ENCODE results near the gene CSHL1.
"Not testable (repeated sequence)": the region's sequence is repeated elsewhere in the genome, so short reads cannot be mapped to it uniquely, and the experiment has no call there.

CSHL1 gene

DNA sequence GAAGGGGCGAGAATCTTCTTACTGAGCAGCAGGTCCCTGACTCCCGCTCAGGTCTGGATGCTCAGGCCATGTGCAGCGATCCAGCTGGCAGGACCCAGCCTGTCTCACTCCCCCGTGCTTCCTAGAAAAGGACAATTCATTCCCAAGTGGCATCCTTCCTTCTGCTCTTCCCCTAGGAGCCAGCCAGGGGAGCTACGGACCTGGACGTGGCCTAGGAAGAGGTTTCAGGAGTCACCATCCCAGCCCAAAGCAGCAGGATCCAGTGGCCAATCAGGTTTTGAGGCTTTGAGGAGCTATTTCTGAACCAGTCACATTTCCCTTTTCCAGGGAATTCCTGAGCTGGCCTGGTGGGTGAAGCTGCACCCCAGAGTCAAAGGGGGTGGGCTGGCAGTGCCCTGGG, 28.8 kb upstream of the CSHL1 start:
- no peak for DNase-seq

DNA sequence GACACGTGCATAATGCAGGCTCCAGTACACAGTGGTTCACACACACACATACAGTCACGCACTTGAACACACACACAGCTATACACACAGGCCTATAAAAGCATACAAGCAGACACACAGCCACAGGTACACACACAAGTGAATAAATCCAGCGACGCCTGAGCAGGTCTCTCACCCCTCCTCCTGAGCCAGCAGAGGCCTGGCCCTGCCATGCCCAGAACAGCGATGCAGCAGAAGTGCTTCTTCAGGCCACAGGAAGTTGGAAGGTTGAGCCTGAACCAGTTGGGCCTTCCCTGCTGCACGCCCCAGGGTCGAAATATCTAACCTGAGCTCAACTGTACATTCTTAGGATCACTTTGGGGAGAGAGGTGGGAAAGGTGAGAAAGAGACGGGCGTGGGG, 28.3 kb upstream of the CSHL1 start:
- DNase-seq: no peak

DNA sequence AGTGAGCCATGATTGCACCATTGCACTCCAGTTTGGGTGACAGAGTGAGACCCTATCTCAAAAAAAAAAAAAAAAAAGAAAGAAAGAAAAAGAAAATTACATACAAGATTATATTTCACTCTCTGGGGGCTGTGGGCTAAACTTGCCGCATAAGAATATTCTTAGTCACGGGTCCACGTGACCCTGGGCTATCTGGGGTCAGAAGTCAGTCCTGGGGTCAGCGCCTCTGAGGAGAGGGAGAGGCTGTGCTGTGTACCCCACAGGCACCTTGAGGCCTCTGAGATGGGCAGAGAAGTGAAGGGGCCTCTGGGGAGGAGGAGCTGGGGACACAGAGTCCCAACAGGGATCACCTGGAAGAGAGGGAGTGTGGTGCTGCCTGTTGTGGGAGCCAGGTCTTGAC, 26.9 kb upstream of the CSHL1 start:
- DNase-seq: no peak

DNA sequence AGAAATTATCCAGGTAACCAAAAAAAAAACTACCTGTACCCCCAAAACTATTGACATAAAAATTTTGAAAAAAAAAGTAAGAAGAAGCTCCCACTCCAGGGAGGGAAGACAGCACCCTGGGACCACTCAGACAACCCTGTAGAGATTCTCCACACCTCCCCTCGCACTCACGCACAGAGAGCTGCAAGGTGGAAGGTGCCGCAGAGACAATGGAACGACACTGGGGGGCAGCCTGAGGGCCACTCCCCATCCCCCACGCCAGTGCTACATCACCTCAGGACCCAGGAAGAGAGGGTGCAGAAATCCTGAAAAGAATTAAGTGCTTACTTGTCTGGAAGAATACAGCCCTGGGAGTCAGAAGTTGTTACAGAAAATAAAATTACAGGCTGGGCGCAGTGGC, 26.3 kb upstream of the CSHL1 start:
- DNase-seq: no peak

DNA sequence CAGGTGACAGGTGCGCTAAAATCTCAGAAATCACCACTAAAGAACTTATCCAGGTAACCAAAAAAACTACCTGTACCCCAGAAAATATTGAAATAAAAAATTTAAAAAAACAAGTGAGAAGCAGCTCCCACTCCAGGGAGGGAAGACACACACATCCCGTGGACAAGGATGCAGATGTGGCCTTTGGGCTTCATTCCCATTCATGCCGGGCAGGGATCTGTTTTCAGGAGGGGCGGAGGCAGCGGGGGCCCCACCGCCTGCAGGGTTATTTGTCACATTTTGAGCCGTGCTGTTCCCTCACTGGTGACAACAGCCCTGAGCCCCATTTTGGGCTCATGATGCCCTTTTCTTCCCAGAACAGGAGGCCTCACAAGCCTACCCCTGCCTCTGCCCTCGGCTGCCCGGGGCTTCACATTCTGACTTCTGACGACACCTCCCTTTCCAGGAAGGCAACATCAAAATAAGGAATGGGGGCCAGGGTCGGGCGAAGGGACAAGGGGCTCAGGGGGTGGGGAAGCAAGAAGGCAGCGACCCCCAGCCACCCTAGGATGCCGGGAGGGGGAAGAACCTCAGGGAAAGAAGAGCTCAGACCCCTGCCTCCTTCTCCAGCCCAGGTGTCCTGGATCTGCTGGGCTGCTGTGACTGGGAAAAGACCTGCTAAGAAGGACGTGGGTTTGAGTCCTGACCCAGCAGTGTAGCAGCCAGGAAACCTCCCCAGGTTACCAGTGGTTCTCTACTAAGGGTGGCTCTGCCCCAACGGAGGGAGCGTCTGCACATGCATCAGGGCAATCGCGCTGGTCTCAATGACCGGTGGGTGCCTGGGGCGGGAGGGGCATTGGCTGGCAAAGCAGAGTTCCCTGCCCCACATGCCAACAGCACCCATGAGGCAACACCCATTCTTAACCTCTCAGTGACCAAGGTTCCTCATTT, 23.4 kb upstream of the CSHL1 start:
- no peak for DNase-seq

DNA sequence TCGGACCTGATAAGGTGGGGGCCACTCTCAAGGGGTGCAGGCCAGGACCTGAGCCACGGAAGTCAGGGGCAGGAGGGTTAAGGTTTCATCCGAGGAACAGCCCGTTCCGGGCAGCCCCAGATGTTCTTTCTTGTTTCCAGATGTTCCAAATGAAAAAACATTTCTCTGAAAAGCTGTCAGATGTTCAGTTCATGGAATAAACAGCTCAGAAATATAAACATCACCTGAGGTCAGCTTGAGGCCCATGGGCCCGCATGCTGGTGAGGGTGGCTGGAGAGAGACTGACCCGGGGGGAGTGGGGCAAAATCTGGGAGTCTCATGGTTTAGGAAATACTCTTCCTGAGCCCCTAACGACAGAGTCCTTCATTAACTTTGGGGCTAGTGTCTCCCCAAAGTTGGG, 22.5 kb upstream of the CSHL1 start:
- DNase-seq: no peak

DNA sequence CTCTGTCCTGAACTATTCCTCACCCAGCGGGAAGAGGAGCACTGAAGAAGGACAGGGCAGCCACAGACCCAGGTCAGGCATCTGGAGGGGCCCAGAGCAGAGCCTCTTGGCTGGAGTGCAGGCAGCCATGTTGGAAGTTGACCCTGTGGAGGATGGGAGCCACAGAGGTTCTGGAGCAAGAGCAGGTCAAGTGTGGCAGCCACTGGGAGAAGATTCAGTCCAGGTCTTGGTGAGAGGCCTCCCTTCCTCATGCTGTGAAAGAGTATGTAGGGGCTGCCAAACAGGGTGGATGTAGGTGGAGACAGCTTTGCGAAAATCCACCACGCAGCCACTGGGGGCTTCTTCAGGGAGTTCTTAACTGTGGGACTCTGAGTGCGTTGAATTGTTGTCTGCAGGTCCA, 21.7 kb upstream of the CSHL1 start:
- no peak for DNase-seq

DNA sequence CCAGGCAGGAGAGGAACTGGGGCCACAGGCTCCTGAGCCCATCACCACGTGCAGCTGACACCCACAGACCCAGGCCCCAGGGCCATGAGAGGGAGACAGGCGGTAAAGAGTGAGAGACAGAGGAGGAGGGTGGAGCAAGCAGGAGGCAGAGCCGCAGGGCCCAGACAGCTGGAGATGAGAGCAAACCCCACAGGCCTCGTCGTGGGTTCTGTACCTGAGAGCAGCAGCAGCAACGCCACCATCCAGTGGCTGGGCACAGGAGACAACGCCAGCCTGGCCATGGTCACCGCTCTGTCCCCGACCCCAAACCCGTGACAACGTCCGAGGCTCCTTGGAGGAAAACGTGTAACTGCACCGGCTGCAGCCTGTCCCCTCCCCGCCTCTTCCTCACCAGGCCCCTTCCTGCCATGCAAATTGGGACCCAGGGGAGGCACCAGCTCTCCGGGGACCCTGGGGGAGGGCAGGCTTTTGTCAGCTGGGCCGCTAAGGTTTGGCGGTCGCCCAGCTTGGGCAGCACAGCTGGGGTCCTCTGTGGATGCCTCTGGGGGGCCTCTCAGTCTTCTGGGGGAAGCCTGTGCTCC, 21.0 kb upstream of the CSHL1 start, which contains the start of gene CD79B:
Gene CD79B, minus strand, starts transcription at position 351 of the 581 bp plus-strand sequence. Its CDS starts 70 bp downstream, at position 281.
- DNase-seq: no peak

DNA sequence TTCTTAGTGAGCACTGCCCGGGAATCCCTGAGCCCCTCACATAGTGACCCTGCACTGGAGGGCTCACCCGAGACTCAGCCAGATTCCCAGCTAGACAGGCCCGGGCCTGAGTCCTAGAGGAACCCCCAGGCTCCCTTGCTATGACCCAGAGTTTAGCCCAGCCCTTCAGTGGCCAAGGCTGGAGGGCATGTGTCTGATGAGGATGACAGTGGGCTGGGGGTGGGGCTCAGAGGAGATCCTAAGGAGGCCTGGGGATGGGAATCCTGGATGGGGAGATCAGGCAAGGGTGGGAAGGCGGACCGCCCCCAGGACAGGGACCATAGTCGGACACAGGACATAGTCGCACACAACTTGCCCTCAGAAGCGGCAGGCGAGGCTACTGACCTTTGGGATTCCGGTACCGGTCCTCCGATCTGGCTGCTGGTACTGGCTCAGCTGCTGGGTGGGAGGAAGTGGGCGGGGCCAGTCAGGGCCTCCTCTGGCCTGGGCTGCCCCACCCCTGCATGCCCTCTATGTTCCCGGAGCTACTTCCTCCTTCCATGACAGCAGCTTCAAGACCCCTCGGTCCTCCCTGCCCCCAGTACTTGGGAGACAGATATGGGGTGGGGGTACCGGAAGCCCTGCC, 20.0 kb upstream of the CSHL1 start:
- no peak for DNase-seq

DNA sequence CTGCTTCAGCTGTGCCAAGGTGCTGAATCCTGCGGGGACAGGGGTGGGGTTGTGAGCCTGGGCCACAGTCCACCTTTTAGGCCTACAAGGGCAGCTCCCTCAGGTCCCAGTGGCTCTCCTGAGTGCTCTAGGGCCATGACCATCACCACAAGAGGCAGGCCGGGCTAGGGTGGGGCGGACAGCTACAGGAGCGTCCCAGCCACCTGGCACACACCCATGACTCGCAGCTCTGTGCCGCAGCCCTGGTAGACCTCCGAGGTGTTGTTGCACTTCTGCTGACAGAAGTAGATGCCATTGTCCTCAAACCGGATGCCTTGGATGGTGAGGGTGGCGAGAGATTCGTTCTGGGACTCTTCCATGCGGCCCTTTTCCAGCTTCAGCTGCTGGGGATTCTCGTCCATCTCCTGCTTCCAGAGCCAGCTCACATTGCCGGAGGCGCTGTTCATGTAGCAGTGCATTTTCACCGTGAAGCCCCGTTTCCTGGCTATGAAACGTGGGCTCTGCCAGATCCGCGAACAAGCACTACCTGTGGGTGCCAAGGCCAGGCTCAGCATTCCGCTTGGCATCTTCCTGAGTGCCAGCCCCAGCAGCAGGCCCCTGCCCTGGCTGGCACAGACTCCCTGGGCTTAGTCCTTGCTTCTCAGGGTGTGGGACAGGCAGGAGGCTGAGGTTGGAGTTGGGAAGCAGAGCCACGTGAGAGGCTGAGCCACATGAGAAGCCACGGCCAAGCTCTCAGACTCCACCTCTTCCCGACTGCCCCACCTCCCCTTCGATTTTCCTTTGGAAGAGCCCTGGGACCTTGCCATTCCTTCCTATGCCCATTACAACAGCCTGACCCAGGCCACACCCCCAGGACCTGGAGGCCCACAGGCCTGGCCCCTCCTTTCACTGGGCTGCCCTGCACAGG, 19.1 kb upstream of the CSHL1 start:
- DNase-seq: no peak

DNA sequence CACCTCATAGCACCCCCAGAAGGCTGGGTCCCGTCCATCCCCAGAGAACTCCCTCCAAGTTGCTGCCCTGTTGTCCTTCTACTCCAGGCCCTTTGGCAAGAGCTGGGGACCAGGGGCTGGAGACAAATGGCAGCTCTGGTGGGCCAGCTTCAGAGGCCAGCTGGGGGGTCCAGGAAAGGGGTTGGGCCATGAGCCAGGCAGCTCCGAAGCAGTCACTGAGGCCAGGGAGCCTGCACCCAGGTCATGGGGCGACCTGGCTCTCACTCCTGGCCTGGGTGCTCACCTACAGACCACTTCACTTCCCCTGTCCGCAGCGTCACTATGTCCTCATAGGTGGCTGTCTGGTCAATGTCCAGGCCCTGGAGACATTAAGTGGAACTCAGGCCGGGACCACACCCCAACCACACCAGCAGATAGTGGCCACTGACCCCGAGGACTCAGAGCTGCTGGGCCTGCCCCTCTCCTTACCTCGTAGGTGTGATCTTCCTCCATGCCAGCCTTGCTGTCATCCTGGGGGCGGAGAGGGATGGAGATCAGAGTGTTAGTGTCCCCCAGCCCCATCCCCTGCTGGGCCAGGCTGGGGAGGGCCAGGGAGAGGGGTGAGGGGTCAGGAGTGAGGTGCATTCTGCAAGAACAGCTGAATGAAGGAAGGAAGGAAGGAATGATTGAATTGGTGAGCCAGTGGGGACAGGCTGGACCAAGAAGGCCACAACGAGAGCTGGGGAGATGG, 18.1 kb upstream of the CSHL1 start:
- DNase-seq: no peak

DNA sequence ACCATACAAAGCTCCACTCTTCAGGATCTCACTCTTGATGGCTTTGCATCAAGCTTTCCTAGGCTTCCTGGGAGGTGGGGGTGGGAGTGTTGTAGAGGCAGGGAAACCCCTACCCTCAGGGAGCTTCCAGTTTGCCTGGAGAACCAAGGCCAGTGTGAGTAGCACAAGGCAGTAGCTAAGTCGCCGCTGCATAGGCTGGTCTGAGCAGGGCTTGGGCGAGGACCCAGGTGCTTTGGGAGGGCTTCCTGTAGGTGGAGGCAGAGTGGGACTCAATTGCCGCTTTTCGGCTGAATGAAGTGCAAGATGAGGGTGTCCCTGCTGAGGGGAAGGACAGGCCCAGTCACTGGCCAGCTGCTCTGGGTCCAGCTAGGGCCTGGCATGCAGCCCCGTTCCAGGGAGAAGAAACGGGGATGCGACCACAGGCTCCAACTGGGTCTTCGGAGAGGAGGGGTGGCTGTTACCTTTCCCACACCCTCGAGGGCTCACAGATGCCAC, 17.2 kb upstream of the CSHL1 start:
- DNase-seq: no peak

DNA sequence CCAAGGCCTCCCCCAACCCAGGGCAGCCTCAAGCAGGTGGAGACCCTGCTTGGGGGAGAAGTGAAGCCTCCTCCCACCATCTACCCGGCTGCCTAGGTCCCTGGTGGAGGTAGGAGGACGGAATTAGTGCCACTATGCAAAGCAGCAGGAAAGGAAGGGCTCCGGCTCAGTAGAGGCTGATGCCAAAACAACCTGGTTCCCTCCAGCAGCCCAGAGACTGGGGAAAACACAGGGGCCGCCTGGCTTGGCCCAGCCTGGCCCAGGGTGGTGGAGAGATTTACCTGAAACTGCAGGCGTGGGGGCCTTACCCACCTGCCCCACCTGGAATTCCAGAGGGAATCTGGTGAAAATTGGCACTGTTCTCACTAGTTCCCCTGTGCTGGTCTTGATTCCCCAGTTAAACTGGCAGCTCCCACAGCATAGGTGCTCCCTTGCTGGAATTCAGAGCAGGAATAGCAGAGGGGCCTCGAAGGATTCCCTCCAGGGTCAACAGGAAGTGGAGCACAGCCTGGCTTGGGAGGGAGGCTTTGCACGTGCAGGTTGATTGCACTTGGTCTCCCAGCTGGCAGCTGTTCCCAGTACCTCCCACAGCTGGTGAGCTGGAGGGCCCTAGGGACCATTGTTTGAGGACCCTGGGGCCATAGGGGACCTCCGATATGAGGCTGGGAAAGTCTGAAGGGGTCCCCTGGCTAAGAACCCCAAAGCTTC, 16.6 kb upstream of the CSHL1 start:
- DNase-seq: no peak

DNA sequence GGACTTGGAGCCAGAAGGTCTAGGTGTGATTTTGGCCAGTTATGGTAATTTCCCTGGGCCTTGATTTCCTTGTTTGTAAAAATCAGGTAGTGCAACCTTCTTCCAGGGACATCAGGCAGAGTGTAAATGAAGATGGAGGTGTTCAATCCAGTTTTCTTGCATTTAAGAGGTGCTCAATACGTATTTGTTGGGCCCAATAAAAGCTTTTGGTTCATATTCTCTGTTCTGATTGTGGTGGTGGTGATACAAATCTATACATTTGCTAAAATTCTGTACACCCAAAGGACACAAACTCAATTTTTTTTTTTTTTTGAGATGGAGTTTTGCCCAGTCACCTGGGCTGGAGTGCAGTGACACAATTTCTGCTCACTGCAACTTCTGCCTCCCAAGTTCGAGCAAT, 15.1 kb upstream of the CSHL1 start:
- DNase-seq: no peak

DNA sequence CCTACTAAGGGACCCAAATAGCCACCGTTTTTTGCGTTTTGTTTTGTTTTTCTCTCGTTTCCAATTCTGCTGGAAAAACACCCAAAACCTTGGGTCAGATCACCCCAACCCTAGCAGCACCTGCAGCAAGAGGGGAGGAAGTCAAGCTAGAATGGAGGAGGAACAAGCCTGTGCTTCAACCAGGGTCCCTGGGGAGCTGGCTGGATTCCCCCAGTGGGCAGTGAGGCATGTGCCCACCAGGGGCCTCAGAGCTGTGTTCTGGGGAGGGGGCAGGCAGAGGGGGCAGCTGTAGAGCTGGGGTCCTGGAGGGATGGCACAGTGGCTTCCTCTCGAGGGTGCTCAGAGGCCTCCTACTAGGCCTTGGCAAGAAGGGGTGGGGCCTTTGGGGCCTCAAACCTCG, 14.6 kb upstream of the CSHL1 start:
- DNase-seq: no peak

DNA sequence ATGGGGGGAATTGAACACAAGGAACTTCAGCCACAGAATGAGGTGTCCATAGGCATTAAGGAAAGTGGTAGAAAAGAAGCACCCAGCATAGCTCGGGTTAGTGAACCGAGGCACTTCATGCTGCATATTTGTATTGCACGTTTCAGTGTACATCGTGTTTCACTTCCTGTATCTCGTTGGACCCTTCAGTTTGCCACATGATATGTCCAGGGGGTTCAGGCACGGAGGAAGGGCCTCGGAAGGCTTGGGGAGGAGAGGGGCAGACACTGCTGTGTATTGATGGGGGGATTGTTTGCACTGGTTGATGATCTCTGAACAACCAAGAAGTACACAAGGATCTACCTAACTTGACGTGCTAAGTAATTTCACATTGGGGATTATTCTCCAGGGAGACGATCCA, 11.3 kb upstream of the CSHL1 start:
- DNase-seq: not testable (repeated sequence)

DNA sequence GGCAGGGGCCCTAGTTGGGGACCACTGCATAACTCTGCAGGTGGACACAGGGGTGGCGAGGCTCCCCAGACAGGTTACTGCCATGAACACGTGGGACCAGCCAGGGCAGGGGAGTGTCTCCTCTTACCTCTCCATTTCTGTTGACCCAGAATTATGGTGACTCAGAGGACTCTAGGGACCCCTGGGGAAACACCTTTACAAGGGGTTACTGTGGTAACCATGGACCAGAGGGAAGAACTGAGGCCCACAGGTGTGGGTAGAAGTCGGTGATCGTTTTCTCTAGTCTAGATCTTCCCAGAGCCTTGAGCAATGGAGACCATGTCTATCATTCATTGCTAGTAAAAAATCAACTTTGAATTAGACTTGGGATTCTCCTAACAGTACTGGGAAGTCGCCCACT, 9.7 kb upstream of the CSHL1 start:
- not testable (repeated sequence) for DNase-seq

DNA sequence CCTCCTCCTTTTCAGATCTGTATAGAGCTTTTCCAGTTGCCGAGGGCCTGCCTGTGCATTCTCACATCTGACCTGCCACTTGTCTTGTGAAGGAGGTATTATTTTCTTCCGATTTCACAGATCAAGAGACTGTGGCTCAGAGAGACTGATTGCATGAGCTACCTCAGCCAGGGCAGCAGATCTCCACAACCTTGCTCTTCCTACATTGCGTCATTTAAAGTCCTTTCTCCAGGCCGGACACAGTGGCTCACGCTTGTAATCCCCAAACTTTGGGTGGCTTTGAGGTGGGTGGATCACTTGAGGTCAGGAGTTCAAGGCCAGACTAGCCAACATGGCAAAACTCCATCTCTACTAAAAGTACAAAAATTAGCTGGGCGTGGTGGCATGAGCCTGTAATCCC, 9.0 kb upstream of the CSHL1 start:
- not testable (repeated sequence) for DNase-seq

DNA sequence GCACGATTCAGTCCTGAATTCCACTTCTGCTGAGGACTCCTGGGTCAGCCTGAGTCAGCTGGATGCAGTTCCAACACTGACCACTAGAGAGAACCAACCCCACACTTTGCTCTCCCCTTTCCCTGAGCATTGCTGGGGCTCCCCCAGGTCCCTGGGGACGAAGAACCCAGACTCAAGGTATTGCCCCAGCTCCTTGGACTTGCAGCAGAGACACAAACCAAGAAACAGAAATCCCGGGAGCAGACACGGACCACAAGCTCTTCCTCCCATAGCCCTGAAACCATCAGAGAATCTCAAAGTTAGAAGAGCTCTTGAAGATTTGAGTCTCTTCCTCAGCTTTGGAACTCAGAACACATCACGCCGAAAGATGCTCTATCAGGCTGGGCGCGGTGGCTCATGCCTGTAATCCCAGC, 8.3 kb upstream of the CSHL1 start:
- no peak for DNase-seq

DNA sequence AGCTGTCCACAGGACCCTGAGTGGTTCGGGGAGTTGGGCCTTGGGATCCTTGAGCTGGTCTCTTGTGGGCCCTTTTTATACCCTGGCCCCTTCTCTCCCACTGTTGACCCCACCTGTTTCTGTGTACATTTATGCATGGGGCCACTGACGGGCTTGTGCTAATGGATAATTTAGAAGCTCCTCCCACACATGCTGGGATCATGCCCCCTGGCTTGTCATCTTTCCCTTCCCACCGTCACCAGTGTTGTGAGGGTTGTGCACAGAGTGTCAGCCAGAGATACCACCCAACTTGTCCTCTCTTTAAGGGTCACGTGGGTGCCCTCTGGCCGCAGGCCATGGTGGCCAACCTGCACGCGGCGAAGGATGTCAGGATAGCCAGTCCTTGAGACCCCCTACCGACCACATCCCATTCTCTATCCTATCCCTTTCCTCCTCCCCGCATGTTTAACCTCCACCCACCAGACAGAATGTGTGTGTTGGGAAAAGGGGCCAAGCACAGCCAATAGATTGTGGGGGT, 7.8 kb upstream of the CSHL1 start, which contains the start of gene GH1:
Gene GH1, minus strand, starts transcription at position 51 of the 517 bp plus-strand sequence. CDS start 63 bp downstream, outside the sequence.
- DNase-seq: not testable (repeated sequence)

DNA sequence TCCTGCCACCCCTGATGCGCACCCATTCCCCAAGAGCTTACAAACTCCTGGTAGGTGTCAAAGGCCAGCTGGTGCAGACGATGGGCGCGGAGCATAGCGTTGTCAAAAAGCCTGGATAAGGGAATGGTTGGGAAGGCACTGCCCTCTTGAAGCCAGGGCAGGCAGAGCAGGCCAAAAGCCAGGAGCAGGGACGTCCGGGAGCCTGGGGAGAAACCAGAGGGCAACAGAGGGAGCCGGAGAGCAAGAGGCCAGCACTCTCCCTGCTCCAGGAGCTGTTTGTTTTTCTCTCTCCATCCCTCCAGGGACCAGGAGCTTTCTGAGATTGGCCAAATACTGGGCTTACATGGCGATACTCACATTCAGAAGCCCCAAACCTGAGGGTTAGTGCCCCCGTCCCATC, 7.2 kb upstream of the CSHL1 start:
- DNase-seq: no peak

All from NCI-H2029 treated with DMSO at 0.1 percent for 48 hours (cell line).